HG03469 (cell line): ENCODE results near the gene HEXD.
"Not testable (repeated sequence)": the region's sequence is repeated elsewhere in the genome, so short reads cannot be mapped to it uniquely, and the experiment has no call there.

ENCODE experiments used
- ATAC-seq: cut with Tn5 transposase; IDR thresholded peaks from one replicate; pipeline ENCODE4 v1.9.1; 2021; ENCODE audit warnings: mild to moderate bottlenecking, moderate library complexity, moderate number of reproducible peaks; ENCODE audit not compliant: unreplicated experiment

Gene HEXD

DNA sequence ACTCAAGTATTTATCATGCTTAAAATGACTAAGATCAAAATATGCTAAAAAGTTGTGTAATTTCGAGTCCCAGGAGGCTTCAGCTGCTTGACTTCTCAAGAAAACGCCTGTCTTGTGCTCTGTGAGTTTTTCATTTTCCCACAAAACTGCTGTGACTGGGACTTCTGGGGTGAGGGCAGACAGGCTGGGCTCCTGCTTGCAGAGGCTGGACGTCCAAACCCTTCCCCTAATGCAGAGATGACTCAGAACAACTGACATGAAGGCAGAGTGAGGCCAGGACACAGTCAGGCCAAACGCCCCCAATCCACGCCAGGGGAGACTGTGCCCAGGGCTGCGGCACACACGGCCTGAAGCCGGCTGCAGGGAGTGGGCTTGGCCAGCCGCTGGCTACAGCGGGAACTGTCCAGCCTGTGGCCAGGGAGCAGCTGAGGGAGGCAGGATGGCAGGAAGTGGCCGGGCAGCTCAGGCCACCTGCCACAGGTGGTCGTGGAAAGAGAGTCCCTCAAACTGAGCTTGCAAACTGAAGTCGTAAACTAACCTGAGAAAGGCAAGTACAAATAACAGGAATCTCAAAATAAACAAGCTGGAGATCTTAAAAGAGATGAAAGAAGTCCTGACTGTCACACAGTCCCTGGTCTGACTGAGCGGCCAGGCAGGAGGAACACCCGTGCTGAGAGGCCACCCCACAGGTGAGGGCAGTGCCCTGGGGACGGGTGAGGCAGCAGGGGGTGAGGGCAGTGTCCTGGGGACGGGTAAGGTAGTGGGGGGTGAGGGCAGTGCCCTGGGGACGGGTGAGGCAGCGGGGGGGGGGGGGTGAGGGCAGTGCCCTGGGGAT, 21.3 kb upstream of the HEXD start:
- no peak for ATAC-seq

DNA sequence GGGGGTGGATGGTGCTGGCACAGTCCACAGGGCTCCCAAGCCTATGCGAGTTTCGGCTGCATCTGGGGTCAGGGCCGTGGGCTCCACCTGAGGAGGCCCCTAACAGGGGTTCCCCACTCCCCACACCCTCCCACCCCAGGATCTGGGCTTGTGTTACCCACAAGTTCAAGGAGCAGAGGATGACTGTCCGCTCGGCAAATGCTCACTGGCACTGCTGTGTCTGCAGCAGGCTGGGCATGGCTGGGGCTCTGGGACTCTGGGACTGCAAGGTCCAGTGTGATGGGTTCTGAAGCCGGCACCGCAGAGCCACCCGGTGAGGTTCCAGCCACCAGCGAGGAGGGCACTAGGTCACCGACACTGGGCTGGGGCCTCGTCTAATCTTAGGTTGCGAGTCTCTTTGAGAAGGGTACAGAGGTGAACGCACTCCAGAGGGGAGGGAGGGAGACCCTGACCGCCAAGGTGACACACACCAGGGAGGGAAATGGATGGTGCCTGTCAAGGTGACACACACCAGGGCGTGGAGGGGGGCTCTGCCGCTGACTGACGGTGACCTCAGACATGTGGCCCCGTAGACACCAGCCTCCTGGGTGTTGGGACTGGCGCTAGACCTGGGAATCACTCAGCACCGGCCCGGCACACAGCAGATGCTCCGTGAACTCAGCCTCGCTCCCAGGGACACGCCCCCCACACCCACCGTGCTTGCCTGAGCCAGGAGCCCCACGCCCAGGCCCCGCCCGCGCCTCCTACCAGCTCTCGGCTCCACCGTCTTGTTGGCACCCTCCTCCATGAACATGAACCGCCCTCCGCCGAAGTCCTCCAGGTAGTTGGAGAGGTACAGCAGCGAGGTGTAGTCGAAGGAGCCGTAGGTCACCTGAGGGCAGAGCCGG, 20.5 kb upstream of the HEXD start:
- ATAC-seq = no peak

DNA sequence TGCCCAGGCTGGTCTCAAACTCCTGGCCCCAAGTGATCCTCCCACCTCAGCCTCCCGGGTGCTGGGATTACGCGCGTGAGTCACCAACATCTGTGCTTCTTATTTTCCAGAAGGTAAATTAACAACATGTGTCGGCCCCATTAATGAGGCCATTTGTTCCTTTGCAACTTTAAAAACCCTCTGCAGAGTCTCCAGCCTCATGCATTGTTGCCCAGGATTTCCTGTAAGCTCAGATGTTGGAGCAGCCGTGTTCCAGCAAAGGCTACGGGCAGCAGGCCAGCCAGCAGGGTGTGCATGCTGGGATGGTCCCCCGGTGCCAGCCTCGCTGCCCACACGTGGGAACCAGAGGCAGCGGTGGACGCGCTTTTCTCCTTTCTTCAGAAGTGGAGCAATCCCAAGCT, 19.1 kb upstream of the HEXD start:
- ATAC-seq = no peak

DNA sequence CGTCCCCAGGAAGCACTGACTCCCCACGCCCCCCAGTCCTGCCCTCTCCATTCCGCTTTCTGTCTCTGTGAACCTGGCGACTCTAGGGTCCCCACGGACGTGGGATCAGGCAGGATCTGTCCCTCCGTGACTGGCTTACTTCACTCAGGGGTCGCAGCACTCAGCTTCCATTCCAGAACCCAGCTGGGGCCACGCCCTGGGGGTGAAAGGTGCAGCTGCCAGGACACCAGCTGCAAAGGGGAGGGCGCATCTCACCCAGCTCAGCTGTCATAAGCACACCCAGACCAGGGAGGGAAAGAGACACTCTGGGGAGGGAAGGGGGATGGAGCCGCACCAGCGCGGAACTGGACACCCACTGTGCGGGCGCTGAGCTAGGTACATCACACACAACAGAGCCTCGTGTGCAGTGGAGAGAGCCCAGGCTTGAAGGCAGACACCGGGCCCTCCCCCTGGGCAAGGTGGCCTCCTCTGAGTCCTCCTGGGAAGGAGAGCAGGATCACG, 18.5 kb upstream of the HEXD start:
- ATAC-seq = no peak

DNA sequence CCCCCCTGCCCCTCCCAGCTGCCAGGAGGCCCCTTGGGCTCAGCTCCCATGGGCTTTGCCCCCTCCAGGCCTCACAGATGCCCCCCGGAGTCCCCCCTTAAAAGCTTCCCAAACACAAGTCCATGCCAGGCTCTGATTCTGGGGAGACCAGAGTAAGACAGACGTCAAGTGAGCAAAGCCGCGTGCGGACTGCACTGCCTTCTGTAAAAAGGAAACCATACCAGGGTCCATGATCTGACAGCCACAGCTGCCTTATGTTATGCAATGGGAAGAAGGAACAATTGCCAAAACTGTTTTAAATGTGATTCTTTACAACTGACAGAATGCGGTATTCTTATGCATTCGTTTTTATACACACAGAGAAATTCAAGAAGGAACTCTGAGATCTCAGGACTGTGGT, 17.9 kb upstream of the HEXD start:
- ATAC-seq = no peak

DNA sequence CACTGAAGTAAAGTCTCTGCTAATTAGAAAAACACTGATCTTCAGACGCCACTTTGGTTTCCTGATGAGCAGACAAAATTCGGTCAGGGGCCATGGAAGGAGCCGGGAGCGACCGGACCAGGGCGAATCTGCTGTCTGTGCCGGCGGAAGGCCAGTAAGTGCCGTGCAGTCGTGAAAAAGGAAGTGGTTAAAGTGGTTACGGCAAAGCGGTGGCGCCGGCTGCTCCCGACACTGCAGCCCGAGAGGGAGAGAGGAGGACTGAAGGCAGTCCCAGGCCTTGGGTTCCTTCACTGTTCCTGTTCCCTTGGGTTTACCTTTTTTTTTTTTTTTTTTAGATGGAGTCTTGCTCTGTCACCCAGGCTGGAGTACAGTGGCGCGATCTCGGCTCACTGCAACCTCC, 17.3 kb upstream of the HEXD start:
- no peak for ATAC-seq

DNA sequence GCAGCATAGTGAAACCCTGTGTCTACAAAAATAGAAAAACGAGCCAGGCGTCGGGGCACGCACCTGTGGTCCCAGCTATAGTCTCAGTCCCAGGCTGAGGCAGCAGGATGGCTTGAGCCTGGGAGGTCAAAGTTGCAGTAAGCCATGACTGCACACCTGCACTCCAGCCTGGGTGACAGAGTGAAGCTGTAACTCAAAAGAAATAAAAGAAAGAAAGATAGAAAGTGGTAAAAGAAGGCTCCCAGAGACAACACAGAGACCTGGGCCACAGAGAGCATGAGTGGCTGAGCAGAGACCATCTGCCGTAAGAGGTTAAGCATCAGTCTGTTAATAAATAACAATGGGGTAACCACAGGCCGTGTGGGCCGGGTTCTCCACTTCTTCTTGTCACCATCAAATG, 15.3 kb upstream of the HEXD start:
- ATAC-seq = no peak

DNA sequence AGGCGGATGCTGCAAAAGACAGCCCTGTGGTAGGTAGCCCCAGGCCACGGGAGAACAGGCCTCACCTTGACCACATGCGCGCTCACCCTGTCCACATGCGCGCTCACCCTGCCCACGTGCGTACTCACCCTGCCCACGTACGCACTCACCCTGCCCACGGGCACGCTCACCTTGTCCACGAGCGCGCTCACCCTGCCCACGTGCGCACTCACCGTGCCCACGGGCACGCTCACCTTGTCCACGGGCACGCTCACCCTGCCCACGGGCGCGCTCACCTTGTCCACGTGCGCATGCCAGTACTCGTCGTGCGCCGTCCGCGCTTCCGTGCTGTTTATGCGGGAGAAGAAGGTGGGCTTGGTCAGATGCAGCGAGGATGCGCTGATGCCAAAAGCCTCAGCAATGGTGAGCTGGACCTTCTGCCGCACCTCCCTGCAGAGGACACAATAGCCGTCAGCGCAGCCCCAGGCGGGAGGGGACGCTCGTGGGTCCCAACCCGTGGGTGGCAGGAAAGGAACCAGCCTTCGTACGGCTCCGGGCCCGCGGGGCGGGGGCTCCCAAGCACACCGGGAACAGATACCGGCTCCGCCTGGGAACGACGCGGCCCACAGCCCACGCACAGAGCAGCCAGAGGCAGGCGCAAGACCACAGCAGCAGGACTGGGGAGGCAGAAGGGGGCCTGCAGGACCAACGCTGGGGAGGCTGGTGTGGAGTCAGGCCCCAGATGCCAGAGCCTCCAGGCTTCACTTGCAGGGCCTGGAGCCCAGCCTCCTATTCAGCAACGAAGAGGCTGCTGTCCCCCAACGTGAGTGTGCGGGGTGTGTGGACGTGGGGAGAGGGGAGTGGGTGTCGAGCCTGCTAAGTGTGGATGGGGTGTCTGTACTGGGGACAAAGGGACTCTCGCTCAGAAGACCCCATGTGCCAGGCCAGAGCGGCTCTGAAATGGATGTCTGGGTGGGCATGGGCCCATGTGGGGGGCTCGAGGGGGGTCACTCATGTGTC, 14.2 kb upstream of the HEXD start:
- ATAC-seq = no peak

DNA sequence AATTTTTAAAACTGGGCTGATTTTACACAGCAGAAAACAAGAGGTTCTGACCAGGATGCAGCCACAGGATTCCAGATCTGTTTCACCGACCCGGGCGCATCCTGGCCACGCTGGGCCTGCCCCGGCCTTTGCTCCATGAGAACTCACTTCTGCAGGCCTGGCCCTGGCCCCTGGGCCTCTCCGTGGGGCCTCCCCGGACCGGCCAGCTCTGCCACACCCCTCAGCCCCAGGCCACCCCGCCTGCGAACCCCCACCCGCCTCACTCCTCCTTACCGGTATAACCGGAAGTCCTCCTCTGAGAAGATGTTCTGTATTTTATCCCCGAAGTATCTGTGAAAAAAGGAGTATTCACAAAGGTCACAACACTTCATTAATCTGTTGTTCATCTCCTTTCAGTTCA, 13.1 kb upstream of the HEXD start:
- no peak for ATAC-seq

DNA sequence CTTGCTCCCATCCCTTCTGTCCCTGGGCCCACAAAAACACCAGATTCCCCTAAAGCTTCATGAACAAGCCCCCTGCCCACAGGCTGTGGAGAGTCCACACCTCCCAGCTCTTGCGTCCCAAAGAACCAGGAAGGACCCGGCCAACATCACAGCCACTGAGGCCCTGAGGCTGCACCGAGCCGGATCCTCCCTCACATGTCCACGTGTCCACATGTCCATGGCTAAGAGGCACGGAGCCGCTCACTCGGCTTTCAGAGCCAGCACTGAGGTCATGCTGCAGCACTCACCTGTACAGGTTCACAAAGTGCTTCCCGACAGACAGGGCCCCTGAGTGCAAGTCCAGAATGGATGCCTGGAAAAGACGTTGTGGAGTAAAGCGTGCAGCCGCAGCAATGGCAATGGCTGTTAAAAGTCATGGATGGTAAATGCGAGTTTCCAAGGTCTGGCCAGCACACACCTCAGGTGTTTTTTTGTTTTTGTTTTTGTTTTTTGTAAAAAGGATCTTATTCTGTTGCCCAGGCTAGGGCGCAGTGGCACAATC, 11.9 kb upstream of the HEXD start:
- no peak for ATAC-seq

DNA sequence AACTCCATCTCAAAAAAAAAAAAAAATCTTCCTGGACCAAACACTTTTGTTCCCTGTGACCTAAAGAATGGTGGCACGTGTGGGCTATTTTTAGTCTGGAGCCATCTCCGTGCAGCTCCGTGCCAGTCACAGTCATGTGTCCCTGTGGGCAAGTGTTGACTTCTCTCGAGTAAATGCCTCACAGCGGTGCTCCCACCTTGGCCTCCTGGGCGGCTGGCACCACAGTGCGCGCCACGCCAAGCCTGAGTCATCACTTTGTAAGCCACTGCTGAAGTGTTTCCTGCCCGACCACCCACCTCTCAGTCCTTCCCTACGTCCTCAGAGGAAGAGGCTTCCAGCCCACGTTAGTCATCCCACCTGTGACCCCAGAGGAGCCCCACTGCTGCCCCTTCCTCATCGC, 10.9 kb upstream of the HEXD start:
- no peak for ATAC-seq

DNA sequence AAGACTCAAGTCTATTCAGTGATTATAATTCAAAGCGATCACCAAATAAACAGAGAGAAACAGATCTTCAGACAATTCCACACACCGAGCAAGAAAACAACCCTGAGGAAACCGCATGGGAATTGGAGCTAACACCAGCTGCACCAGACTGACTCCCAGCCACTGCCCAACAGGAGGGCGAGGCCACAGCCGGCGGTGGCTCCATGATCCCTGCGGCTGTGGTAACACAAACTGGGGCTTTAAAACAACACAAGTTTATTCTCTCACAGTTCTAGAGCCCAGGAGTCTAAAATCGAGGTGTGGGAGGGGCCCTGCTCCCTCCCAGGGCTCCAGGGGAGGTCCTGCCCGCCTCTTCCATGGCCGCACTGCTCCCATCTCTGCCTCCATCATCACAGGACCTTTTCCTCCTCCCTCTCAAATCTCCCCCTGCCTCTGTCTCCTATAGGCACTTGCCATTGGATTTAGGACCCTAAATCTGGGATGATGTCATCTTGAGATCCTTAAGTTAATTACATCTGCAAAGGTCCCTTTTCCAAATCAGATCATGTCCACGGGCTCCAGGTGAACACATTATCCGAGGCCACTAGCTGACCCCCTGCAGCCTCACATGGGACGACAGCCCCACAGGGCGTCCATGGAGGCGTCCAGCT, 9.7 kb upstream of the HEXD start:
- ATAC-seq = no peak

DNA sequence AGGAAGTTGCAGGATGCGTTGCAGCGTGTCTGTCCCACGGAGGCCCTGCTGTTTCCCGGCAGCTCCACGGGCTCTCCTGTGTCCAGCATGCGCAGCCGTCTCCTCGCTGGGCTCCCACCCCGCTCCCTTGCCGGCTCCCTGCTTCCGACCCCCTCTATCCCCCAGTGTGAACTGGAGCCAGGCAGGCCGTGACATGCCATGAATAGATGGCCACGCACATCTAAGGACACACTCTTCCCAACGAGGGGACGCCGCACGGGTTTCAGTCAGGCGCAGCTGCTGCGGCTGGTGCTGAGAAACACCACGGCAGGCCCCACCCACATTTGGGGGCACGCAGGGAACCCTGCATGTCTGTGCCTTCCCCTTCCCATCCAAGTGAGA, 9.2 kb upstream of the HEXD start:
- no peak for ATAC-seq

DNA sequence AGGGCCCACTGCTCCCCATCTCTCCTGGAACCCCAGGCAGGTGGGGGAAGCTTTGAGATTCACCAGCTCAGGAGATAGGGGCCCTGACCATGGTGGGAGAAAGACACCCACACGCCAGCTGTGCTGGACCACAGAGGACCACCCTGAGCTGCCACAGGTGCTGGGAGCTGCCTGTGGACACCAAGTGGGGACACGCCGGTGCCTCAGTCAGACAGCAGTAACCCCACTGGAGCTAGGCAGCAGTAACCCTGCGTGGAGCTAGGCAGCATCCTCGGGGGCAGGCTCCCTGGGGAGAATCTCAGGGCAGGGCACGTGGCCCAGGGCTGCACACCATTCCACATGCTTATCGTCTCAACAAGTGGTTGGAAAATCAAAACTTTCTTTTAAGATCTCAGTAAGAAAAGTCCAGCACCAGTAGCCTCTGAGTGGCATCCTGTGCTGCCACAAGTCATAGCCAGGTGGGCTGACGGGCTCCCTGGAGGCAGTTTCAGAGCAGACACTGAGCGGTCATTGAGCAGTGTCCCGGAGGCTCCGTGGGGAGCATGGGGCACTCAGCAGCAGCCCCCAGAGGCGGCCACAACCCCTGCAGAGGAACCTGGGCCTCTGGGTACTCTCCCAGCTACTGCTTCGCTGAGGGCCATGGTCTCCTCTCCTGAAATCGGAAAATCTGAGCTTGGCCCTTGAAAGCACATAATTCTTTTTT, 8.0 kb upstream of the HEXD start:
- ATAC-seq = no peak

DNA sequence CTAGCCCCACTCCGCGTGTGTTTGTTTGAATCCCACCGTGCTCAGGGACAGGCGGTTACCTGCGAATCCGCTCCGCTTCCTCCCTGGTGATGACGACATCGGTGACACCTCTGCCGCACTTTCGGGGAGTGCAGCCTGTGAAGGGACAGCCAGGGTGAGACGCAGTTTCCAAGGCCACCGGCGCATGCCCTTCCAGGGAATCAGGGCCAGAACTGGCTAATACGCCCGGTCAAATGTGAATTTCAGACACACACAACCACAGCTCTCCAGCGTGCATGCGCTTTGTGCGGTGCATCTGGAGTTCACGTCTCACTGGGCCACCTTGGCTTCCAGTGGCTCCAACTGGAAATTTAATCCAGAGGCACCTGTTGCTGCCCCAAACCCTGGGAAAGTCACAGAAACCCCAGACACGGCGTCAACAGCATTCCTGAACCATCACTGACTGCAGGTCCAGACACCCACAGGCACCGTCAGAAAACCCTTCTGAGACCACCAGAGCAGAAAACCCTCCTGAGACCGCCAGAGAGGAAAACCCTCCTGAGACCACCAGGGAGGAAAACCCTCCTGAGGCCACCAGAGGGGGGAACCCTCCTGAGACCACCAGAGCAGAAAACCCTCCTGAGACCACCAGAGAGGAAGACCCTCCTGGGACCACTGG, 6.6 kb upstream of the HEXD start:
- ATAC-seq = no peak

DNA sequence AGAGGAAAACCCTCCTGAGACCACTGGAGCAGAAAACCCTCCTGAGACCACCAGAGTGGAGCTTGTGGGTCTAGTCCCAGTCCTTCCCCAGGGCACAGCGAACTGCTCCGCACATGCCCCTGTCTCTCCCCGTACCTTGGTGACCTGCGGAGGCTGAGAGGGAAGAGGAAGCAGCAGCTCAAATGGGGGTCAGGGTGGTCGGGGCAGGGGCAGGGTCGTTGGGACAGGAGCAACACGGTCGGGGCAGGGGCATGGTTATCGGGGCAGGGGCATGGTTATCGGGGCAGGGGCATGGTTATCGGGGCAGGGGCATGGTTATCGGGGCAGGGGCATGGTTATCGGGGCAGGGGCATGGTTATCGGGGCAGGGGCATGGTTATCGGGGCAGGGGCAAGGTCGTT, 6.1 kb upstream of the HEXD start:
- not testable (repeated sequence) for ATAC-seq

DNA sequence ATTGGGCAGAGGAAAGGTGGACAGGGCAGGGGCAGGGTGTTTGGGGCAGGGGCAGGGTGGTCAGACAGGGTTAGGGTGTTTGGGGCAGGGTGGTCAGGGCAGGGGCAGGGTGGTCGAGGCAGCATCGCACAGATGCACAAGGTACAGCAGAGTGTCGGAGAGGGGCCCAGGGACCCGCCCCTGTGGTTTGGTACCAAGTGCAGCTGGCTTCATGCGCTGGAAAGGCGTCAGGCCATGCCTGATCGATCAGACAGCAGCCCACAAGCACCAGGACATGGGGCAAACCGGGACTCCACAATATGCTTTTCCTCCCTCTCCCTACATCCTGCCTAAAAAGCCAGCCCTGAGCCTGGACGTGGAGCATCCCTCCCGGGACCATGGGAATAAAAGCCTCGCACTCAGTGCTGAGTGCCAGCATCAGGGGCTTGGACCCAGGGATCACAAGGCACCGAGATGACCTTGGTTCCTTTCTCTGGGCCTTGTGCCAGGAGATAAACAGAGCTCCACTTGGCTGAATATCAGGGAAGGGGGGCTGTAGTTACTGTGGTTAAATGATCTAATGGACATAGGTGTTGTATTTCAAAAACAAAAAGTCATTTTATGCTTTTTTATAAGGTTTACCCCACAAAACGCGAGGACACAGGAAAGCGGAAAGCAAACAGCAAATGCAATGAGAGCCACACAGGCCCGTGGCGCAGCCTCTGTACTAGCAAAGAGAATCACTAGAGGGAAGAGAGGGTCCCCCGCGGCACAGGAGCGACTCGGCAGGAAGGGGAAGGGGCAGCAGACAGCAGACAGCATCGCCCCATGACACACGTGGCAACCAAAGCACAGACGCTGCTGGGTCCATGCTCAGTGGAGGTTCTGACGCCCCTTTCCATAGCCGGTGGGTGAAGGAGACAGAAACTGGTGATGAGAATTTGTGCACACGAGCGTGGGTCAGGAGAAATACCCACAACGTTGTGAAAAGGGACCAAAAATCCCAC, 5.3 kb upstream of the HEXD start:
- no peak for ATAC-seq
